Measurements from ENCODE around the gene TTC3.
"Not testable (repeated sequence)": the region's sequence is repeated elsewhere in the genome, so short reads cannot be mapped to it uniquely, and the experiment has no call there.

Gene TTC3

GRCh38 chr21:37200641-37201480 lies 127.8 kb downstream of the TTC3 start:
- DNase-seq = no peak

DNA sequence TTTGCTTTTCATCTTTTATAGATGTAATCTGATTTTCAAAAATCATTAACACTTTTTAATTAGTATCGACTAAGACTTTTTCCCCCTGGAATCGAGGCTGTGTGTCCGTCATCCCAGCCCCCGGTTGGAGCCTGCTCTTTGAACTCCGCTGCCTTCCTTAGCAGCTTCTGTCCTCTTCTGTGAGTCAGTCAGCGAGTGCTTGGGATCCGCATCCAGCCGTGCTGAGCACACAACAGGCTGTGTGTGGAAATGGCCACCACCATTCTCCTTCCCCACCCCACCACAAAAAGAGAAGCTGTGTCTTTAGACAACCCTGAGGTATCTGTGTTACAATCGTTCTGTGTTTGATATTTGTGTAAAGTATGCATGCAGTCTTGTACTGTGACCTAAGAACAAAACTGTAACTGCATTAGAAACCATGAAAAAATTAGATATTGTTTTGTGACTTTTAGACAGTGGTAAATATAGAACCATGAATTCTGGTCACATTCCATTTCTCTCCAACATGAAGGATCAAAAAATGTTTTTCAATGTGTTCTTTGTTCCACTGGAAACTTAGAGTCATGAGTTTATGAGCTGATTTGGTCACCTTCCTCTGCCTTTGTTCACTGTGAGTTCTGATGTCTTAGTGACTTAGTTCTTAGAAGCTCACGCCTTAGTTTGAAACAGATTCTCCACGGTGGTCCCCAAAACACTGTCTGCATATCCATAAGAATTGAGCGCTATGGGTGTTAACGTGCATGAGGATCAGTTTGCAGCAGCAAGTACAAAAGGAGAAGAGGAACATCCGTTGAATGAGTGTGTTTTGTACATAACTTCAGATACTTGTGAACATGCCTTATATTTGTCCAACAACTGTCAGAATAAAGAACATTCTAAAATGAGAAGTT lies 129.4 kb downstream of the TTC3 start:
- DNase-seq = no peak

DNA sequence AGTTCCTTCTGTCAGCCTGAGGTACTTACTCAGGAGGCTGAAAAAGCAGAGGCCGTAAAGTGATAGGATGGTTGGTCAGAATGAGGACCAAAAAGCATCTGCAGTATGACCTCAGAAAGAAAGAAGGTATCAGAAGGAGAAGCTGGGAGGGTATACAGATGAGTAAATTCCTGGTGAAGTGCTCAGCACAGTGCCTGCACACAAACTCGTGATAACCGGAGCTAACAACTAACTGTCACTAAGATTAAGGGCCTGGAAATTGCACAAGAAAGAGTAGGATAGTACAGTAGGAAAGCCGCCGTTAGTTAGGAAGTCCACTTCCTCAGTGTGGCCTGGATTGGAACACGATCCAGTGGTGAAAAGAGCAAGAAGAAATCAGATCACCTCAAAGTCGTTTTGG lies 131.5 kb downstream of the TTC3 start:
- no peak for DNase-seq

DNA sequence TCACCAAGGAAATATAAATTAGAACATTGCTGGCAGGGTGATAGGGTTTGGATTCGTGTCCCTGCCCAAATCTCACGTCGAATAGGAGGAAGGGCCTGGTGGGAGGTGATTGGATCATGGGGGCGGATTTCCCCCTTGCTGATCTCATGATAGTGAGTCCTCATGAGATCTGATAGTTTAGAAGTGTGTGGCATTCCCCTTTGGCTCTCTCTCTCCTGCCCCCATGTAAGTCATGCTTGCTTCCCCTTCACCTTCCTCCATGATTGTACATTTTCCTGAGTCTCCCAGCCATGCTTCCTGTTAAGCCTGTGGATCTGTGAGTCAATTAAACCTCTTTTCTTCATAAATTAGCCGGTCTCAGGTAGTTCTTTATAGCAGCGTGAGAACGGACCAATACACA lies 133.4 kb downstream of the TTC3 start:
- no peak for DNase-seq

DNA sequence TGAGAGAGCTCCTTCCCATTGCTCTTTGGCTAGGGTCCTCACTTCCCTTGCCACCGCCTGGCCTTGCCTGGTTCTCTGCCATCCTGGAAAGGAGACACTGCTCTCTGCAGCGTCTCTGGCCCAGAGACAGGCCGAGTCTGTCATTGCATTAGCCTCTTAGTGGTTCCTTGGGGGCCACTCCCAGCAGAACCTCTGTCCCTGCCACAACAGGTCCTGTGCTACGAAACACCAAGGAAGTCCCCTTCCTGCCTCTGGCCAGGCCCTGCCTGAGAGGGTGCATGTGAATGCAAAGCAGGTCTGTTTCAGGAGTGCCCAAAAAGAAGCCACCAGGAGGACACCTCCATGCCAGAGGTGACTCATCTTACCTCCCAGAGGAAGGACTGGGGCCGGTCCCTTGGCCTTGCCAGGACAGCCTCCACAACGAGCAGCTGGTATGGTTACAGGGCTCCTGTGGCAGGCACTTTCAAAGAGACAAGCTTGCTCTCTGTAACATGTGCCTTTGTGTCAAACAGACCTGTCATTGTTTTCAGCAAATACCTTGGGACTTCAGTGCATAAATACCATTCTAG lies 134.5 kb downstream of the TTC3 start:
- DNase-seq = no peak

GRCh38 chr21:37208056-37208721 lies 135.1 kb downstream of the TTC3 start:
- no peak for DNase-seq

GRCh38 chr21:37208741-37209225 lies 135.7 kb downstream of the TTC3 start:
- no peak for DNase-seq

GRCh38 chr21:37210130-37210529 lies 137.1 kb downstream of the TTC3 start:
- no peak for DNase-seq

DNA sequence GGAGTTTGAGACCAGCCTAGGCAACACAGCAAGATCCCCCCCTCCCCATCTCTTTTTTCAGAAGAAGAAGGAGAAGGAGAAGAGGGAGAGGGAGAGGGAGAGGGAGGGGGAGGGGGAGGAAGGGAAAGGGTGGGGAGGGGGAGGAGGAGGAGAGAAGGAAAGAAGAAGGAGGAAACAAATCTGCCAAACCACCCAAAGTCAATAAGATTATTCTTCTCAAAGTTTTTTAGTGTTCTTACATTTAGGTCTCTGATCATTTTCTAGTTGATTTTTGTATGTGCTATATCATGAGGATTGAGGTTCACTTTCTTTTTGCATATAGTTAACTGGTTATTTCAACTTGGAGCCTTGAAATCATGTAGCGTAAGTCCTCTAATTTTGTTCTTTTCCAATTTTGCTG lies 137.7 kb downstream of the TTC3 start:
- no peak for DNase-seq

DNA sequence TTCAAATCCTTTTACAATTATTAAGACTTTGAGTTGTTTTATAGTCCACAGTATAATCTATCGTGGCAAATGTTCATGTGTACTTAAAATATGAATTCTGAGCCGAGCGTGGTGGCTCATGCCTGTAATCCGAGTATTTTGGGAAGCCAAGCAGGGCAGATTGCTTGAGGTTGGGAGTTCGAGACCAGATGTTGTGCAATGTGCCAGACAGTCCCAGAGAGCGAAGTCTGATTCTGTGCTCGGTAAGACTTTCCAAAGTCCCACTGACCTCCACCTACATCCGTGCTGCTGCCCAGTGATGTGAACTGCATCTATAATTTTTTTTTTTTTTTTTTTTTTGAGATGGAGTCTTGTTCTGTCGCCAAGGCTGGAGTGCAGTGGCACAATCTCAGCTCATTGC lies 141.9 kb downstream of the TTC3 start:
- DNase-seq = no peak

- DNase-seq = no peak
These were observed 146.8 kb downstream of the TTC3 start for GRCh38 chr21:37219761-37220432.

- DNase-seq = no peak
These were observed 147.5 kb downstream of the TTC3 start for GRCh38 chr21:37220433-37220980.

DNA sequence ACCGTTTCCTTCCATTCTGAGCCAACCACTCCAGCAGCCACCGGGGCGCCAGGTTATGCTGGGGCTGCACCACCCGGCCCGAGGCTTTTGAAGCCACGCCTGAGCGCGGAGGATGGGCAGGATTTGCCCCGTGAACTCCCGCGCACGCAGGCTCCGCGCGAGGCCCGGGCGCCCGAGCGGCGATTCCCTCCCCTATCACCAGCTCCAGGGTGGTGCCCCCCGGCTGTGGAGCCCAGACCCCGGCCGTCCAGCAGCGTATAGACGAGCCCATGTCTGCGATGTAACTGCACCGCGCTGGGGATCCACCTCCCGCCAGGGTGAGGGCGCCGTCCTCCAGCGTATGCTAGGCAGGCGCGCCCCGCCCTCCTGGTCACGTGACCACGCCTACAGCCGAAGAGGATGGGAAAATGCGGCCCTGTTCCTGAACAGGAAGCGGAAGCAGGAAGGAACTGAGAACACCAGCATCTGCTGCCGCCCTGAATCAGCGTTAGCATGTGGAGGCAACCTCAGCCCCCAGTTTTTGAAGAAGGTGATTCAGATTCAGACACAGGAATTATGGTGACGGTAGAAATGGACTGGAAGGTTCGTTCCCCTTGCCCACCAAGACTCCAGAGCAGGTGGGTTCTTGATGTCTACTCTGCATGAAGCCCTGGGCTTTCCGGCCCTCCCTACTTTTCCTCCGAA lies 148.1 kb downstream of the TTC3 start:
- DNase-seq = peak; percentile 98

- DNase-seq = not testable (repeated sequence)
These were observed 149.2 kb downstream of the TTC3 start for GRCh38 chr21:37222248-37222647.

GRCh38 chr21:37223804-37224345 lies 150.8 kb downstream of the TTC3 start:
- DNase-seq = no peak

DNA sequence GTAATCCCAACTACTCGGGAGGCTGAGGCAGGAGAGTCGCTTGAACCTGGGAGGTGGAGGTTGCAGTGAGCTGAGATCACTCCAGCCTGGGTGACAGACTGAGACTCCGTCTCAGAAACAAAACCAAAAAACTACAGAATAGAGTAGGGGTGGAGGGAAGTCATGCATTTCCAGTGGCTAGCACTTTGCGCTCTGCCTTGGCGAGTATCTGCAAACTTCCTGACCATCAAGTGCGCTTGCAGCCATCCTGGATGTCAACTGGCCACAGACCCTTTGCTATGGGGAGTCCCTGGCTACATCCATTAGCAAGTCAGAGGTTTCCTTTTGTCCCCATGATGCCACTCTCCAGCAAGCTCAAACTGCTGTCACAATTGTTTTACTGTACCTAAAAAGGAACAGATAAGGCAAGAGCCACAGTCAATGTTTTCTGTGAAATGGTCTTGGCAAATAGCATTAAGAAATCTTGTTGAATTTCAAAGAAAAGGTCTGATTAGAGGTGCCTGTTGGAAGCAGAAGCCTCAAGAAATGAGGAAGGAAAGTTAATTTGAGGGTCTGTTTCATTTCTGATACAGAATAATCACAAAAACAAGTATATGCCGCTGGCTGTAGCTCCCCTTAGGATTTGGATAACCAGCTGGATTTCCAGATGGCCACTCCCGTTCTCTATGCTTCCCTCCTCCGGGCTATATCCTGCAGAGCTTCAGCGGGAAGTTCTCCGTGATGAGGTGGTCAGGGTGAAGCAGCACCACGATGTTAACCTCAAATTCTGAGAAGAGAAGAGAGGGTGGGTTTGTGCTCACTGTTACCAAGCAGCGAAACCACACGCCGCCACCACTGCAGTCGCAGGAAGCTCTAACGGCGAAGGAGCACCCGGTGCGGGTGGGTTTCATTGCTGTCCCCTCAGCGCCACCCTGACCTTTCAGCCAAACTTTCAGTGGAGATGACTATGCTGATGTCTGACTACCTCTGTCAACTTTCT lies 152.1 kb downstream of the TTC3 start:
- peak; percentile 69 for DNase-seq

DNA sequence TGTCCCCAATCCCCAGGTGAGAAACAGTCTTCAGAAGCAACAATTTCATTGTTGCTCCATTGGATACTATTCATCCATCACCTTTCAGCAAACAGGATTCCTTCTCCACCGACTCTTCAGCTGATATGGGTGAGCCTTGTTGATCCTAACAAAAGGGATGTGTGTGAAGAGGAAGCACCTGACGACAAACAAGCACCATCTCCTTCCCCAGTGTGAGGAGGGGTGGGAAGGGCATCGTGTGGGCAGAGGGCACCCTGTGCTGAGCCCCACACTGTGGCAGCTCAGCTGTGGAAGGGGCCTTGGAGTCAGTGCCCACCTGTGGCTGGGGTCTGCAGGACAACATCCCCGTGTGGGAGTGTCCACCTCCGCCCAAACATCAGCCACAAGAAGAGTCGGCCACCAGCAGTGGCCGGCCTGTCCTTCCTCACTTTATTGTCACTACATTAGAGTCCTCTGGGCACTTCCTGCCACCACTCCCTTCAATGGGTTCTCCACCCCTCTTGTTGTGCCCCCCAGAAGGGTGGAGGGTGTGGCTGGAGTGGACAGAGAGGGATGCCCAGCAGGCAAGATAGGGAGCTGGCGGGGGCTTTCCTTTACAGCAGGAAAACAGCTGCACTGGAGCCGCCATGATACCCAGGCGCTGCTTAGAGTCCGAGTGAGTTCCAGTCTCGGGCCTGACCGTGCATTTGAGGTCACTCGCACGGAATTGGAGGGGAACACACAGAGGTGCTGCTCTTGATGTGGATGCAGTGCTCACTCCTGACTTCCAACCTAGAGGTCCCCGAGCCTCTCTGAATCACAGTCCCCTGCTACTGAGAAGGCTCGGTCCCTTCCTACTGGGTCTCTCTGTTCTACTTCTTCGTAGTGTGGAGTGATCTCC lies 153.2 kb downstream of the TTC3 start:
- no peak for DNase-seq
